ENCODE results near the gene PRM3. TPM values are rescaled to one million over a fixed set of nuclear protein-coding genes. Genes with fewer than 3 reads are reported as not detected.
A peak's percentile ranks its signal among the peaks of the same experiment; 100 is the strongest.
"Not testable (repeated sequence)": the region's sequence is repeated elsewhere in the genome, so short reads cannot be mapped to it uniquely, and the experiment has no call there.

Gene PRM3
- total RNA-seq, 1 donor, result not detected

- DNase-seq (ENCODE audit: insufficient read length, low spot score, missing footprints), result peak; percentile 21
- no peak for TF ChIP-seq CTCF (IDR thresholded peaks at IDR 0.05; ENCODE audit: extremely low read depth, low read depth, low read length)
- Histone ChIP-seq H3K27ac (ENCODE audit: low read depth, low read length) (no peak overlapping the region), H3K4me2 (ENCODE audit: insufficient read depth, low read length) (no peak overlapping the region), H3K79me2 (ENCODE audit: insufficient read depth, low read length) (no peaks in the 10 kb centered on the region), H3K36me3 (ENCODE audit: insufficient read depth, low read length) (no peaks in the 10 kb centered on the region), H4K20me1 (ENCODE audit: insufficient read depth, low read length) (no peaks in the 10 kb centered on the region), H2AFZ (ENCODE audit: low read length) (no peak overlapping the region), H3K9me3 (ENCODE audit: low read depth, low read length) (no peaks in the 10 kb centered on the region), H3K27me3 (ENCODE audit: insufficient read depth, low read length) (no peaks in the 10 kb centered on the region), H3K4me3 (ENCODE audit: insufficient read depth, low read length) (no peak overlapping the region), H3K4me1 (ENCODE audit: insufficient read depth, low read length) (peaks cover 10% of the 10 kb centered on the region)
Observed at GRCh38 chr16:11299865-11300559, 26.6 kb upstream of the PRM3 start.

DNA sequence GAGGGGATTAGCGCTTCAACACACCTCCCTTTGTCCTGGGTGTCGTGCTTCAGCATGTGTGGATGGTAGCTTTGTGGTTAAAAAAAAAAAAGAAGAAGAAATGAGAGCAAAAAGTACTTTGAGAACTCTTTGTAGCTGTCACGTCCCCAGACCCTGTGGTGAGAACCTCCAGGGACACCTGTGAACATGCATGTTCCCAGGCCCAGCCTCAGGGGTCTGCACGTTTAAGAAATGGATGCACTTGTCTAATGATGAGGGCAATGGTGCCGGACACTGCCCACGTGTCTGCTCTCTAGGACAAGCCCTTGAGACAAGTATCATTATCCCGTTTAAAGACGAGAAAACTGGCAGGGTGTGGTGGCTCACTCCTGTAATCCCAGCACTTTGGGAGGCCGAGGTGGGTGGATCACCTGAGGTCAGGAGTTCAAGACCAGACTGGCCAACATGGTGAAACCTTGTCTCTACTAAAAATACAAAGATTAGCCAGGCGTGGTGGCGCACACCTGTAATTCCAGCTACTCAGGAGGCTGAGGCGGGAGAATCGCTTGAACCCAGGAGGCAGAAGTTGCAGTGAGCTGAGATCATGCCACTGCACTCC, 25.6 kb upstream of the PRM3 start:
- not testable (repeated sequence) for H2AFZ ChIP-seq (ENCODE audit: low read length); H3K27me3 ChIP-seq (ENCODE audit: insufficient read depth, low read length); H4K20me1 ChIP-seq (ENCODE audit: insufficient read depth, low read length); H3K36me3 ChIP-seq (ENCODE audit: insufficient read depth, low read length); DNase-seq (ENCODE audit: insufficient read length, low spot score, missing footprints); H3K4me3 ChIP-seq (ENCODE audit: insufficient read depth, low read length); H3K79me2 ChIP-seq (ENCODE audit: insufficient read depth, low read length); H3K27ac ChIP-seq (ENCODE audit: low read depth, low read length); H3K4me2 ChIP-seq (ENCODE audit: insufficient read depth, low read length); H3K9me3 ChIP-seq (ENCODE audit: low read depth, low read length); H3K4me1 ChIP-seq (ENCODE audit: insufficient read depth, low read length)

DNA sequence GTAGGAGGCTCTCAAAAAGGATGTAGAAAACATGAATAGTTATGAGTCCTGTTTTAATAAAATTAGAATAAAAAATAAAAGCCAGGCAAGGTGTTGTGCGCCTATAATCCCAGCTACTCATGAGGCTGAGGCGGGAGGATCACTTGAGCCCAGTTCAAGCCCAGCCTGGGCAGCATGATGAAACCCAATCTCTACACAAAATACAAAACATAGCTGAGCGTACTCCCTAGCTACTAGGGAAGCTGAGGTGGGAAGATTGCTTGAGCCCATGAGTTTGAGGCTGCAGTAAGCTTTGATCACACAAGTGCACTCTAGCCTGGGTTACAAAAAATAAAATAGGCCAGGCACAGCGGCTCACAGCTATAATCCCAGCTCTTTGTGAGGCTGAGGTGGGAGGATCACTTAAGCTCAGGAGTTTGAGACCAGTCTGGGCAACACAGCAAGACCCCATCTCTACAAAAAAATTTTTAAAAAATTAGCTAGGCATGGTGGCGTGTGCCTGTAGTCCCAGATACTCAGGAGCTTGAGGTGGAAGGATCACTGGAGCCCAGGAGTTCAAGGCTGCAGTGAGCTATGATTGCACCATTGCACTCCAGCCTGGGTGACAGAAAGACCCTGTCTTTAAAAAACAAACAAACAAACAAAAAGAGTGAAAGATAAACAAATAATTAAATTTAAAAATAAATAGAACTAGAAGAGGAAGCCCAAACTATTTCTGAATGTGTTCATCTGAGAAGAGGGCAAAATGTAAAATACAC, 24.9 kb upstream of the PRM3 start:
- Histone ChIP-seq H3K9me3 (ENCODE audit: low read depth, low read length) (no peaks in the 10 kb centered on the region), H3K79me2 (ENCODE audit: insufficient read depth, low read length) (no peaks in the 10 kb centered on the region), H3K4me2 (ENCODE audit: insufficient read depth, low read length) (no peak overlapping the region), H3K4me1 (ENCODE audit: insufficient read depth, low read length) (peaks cover 10% of the 10 kb centered on the region), H3K27ac (ENCODE audit: low read depth, low read length) (no peak overlapping the region), H4K20me1 (ENCODE audit: insufficient read depth, low read length) (no peaks in the 10 kb centered on the region), H3K27me3 (ENCODE audit: insufficient read depth, low read length) (no peaks in the 10 kb centered on the region), H2AFZ (ENCODE audit: low read length) (no peak overlapping the region), H3K36me3 (ENCODE audit: insufficient read depth, low read length) (no peaks in the 10 kb centered on the region), H3K4me3 (ENCODE audit: insufficient read depth, low read length) (no peak overlapping the region)
- DNase-seq (ENCODE audit: insufficient read length, low spot score, missing footprints), result no peak
- no peak for TF ChIP-seq CTCF (IDR thresholded peaks at IDR 0.05; ENCODE audit: extremely low read depth, low read depth, low read length)

DNA sequence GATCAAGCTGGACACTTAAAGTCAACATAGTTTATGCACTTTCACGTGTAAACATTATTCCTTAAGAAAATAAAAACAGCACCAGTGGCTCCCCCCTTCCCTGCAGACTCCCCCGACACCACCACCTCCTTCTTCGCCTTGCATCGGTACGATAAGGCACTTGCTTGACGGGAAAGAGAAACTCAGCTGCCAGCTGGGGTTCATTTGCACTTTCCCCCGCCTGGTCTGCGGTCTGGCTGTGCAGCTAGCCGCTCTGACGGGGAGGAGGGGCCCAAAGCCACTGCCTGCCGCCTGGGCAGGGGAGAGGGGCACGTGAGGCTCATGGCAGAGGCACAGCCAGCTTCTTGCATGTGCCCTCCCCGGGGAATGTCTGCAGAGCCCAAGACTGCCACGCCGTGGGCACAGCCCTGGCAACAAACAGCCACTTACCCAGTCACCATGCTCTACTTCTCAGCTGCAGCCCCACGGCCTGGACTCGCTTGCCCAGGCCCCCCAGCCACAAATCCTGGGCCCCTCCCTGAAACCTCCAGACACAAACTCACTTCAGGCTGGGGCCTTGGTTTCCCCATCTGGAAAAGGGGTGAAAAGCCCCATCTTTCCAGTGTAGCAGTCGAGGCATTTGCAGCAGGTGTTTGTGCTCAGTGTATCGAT, 24.2 kb upstream of the PRM3 start:
- H3K36me3 ChIP-seq (ENCODE audit: insufficient read depth, low read length), result no peaks in the 10 kb centered on the region
- H3K4me2 ChIP-seq (ENCODE audit: insufficient read depth, low read length), result peak overlapping the region; percentile 82
- H3K79me2 ChIP-seq (ENCODE audit: insufficient read depth, low read length), result no peaks in the 10 kb centered on the region
- H3K27ac ChIP-seq (ENCODE audit: low read depth, low read length), result no peak overlapping the region
- H3K27me3 ChIP-seq (ENCODE audit: insufficient read depth, low read length), result peaks cover 4% of the 10 kb centered on the region
- no peak for TF ChIP-seq CTCF (IDR thresholded peaks at IDR 0.05; ENCODE audit: extremely low read depth, low read depth, low read length)
- no peaks in the 10 kb centered on the region for H4K20me1 ChIP-seq (ENCODE audit: insufficient read depth, low read length)
- peaks cover 10% of the 10 kb centered on the region for H3K4me1 ChIP-seq (ENCODE audit: insufficient read depth, low read length)
- peak overlapping the region; percentile 48 for H3K4me3 ChIP-seq (ENCODE audit: insufficient read depth, low read length)
- H3K9me3 ChIP-seq (ENCODE audit: low read depth, low read length), result no peaks in the 10 kb centered on the region
- peak overlapping the region; percentile 73 for H2AFZ ChIP-seq (ENCODE audit: low read length)
- DNase-seq (ENCODE audit: insufficient read length, low spot score, missing footprints), result peak; percentile 90
